Activated T-helper 1 cell treated with anti-CD3 and anti-CD28 coated beads, Interleukin-12 subunit alpha, Interleukin-12 subunit beta, Interleukin-2, Interleukin-4 antibody, amounts not matched to agents 30 ng/mL and 10 ng/mL and 1 ng/mL, durations not matched to agents 14 hours and 24 hours and 36 hours (primary cell): Measurements from ENCODE around the gene NPPA. TPM values are rescaled to one million over a fixed set of nuclear protein-coding genes. Genes with fewer than 3 reads are reported as not detected.

ENCODE experiments used
- DNase-seq: peaks from one replicate; pipeline ENCODE4 v3.0.0; 2021; ENCODE audit warnings: low spot score
- H3K27ac Mint-ChIP-seq: one replicate; pipeline ENCODE4 v1.8.0; 2021; ENCODE audit warnings: mild to moderate bottlenecking, mixed read lengths
- H3K27me3 Mint-ChIP-seq: one replicate; pipeline ENCODE4 v1.8.0; 2022; ENCODE audit warnings: mild to moderate bottlenecking, moderate library complexity, mixed read lengths; ENCODE audit not compliant: insufficient read depth
- H3K36me3 Mint-ChIP-seq: one replicate; pipeline ENCODE4 v1.8.0; 2021; ENCODE audit warnings: low read depth, mixed read lengths
- H3K4me1 Mint-ChIP-seq: one replicate; pipeline ENCODE4 v1.8.0; 2021; ENCODE audit warnings: low read depth, mixed read lengths
- H3K4me3 Mint-ChIP-seq: one replicate; pipeline ENCODE4 v1.8.0; 2021; ENCODE audit warnings: mild to moderate bottlenecking, moderate library complexity, mixed read lengths
- H3K9me3 Mint-ChIP-seq: one replicate; pipeline ENCODE4 v1.8.0; 2021; ENCODE audit warnings: mixed read lengths
- intact Hi-C: fragments of 100-400 bp; cut with micrococcal nuclease; formaldehyde crosslinking; loops from one replicate; pipeline ENCODE4 v1.15.1; 2024
- total RNA-seq: library from RNA; stranded (reverse); gene quantifications from 2 replicates; pipeline ENCODE4 v1.2.3, GENCODE V29; 2022

The NPPA gene
- total RNA-seq, 1 donor from 2014 or later = not detected

GRCh38 chr1:11833900-11834299, 13.7 kb downstream of the NPPA start:
- Mint-ChIP-seq H3K27ac (no peak overlapping the region), H3K27me3 (no peaks in the 10 kb centered on the region), H3K4me3 (no peak overlapping the region), H3K9me3 (no peaks in the 10 kb centered on the region), H3K36me3 (peaks cover 20% of the 10 kb centered on the region), H3K4me1 (no peaks in the 10 kb centered on the region)
- no peak for DNase-seq
- intact Hi-C loops = no loop called here

GRCh38 chr1:11833497-11833896, 14.1 kb downstream of the NPPA start:
- DNase-seq = no peak
- Mint-ChIP-seq H3K4me3 (no peak overlapping the region), H3K27me3 (no peaks in the 10 kb centered on the region), H3K27ac (no peak overlapping the region), H3K4me1 (no peaks in the 10 kb centered on the region), H3K9me3 (no peaks in the 10 kb centered on the region), H3K36me3 (peaks cover 17% of the 10 kb centered on the region)
- intact Hi-C loops = no loop called here

- Mint-ChIP-seq H3K27ac (no peak overlapping the region), H3K36me3 (peaks cover 13% of the 10 kb centered on the region), H3K27me3 (no peaks in the 10 kb centered on the region), H3K4me3 (no peak overlapping the region), H3K4me1 (no peaks in the 10 kb centered on the region), H3K9me3 (no peaks in the 10 kb centered on the region)
- DNase-seq = no peak
- intact Hi-C loops = no loop called here
Observed at GRCh38 chr1:11831945-11832725, 15.4 kb downstream of the NPPA start.

GRCh38 chr1:11828511-11828910, 19.1 kb downstream of the NPPA start:
- no peaks in the 10 kb centered on the region for H3K9me3 Mint-ChIP-seq
- H3K4me1 Mint-ChIP-seq = no peaks in the 10 kb centered on the region
- no peak overlapping the region for H3K27ac Mint-ChIP-seq
- no peaks in the 10 kb centered on the region for H3K27me3 Mint-ChIP-seq
- H3K36me3 Mint-ChIP-seq = peaks cover 11% of the 10 kb centered on the region
- no peak for DNase-seq
- H3K4me3 Mint-ChIP-seq = no peak overlapping the region
- intact Hi-C loops = no loop called here

GRCh38 chr1:11826946-11827345, 20.6 kb downstream of the NPPA start:
- Mint-ChIP-seq H3K4me1 (no peaks in the 10 kb centered on the region), H3K9me3 (no peaks in the 10 kb centered on the region), H3K36me3 (peaks cover 14% of the 10 kb centered on the region), H3K4me3 (no peak overlapping the region), H3K27ac (no peak overlapping the region), H3K27me3 (no peaks in the 10 kb centered on the region)
- intact Hi-C loops = no loop called here
- no peak for DNase-seq

GRCh38 chr1:11825131-11825530, 22.5 kb downstream of the NPPA start:
- no peak overlapping the region for H3K4me3 Mint-ChIP-seq
- intact Hi-C loops = no loop called here
- H3K4me1 Mint-ChIP-seq = no peaks in the 10 kb centered on the region
- no peaks in the 10 kb centered on the region for H3K9me3 Mint-ChIP-seq
- H3K36me3 Mint-ChIP-seq = peaks cover 19% of the 10 kb centered on the region
- no peaks in the 10 kb centered on the region for H3K27me3 Mint-ChIP-seq
- H3K27ac Mint-ChIP-seq = no peak overlapping the region
- no peak for DNase-seq

- no peaks in the 10 kb centered on the region for H3K9me3 Mint-ChIP-seq
- H3K4me3 Mint-ChIP-seq = no peak overlapping the region
- no peak for DNase-seq
- no peaks in the 10 kb centered on the region for H3K27me3 Mint-ChIP-seq
- peaks cover 26% of the 10 kb centered on the region for H3K36me3 Mint-ChIP-seq
- H3K27ac Mint-ChIP-seq = no peak overlapping the region
- intact Hi-C loops = no loop called here
- H3K4me1 Mint-ChIP-seq = no peaks in the 10 kb centered on the region
Observed at GRCh38 chr1:11823366-11824137, 24.0 kb downstream of the NPPA start.

- Mint-ChIP-seq H3K27me3 (no peaks in the 10 kb centered on the region), H3K9me3 (no peaks in the 10 kb centered on the region), H3K36me3 (peaks cover 26% of the 10 kb centered on the region), H3K4me3 (no peak overlapping the region), H3K27ac (no peak overlapping the region), H3K4me1 (no peaks in the 10 kb centered on the region)
- intact Hi-C loops = no loop called here
- no peak for DNase-seq
Observed at GRCh38 chr1:11822091-11822490, 25.5 kb downstream of the NPPA start.

- H3K9me3 Mint-ChIP-seq = no peaks in the 10 kb centered on the region
- H3K36me3 Mint-ChIP-seq = peaks cover 26% of the 10 kb centered on the region
- intact Hi-C loops = no loop called here
- H3K27ac Mint-ChIP-seq = no peak overlapping the region
- no peaks in the 10 kb centered on the region for H3K27me3 Mint-ChIP-seq
- no peaks in the 10 kb centered on the region for H3K4me1 Mint-ChIP-seq
- no peak overlapping the region for H3K4me3 Mint-ChIP-seq
- DNase-seq = no peak
Observed at GRCh38 chr1:11817192-11817591, 30.4 kb downstream of the NPPA start.

- Mint-ChIP-seq H3K36me3 (peaks cover 28% of the 10 kb centered on the region), H3K4me1 (peaks cover 12% of the 10 kb centered on the region), H3K27ac (no peak overlapping the region), H3K4me3 (no peak overlapping the region), H3K9me3 (no peaks in the 10 kb centered on the region), H3K27me3 (no peaks in the 10 kb centered on the region)
- intact Hi-C loops = no loop called here
- no peak for DNase-seq
Observed at GRCh38 chr1:11813021-11813420, 34.6 kb downstream of the NPPA start.

- Mint-ChIP-seq H3K36me3 (peaks cover 22% of the 10 kb centered on the region), H3K4me1 (peaks cover 62% of the 10 kb centered on the region), H3K27me3 (peaks cover 2% of the 10 kb centered on the region), H3K4me3 (peak overlapping the region; percentile 99), H3K9me3 (no peaks in the 10 kb centered on the region), H3K27ac (no peak overlapping the region)
- DNase-seq = no peak
- intact Hi-C loops = loop anchor here (2.0 to 10.0 kb wide), 6 partner anchors 155 to 810 kb away; partner anchors contain the start of genes DHRS3, FBXO2, FBXO44 and MTOR
Observed at GRCh38 chr1:11807133-11807532, 40.5 kb downstream of the NPPA start.

GRCh38 chr1:11806307-11806936, 41.2 kb downstream of the NPPA start:
- Mint-ChIP-seq H3K36me3 (peaks cover 18% of the 10 kb centered on the region), H3K4me3 (peak overlapping the region; percentile 99), H3K27me3 (peaks cover 2% of the 10 kb centered on the region), H3K4me1 (peaks cover 66% of the 10 kb centered on the region), H3K27ac (peak overlapping the region; percentile 98), H3K9me3 (no peaks in the 10 kb centered on the region)
- DNase-seq = peak; percentile 5
- intact Hi-C loops = loop anchor here (1.0 to 10.0 kb wide), 10 partner anchors 44 to 811 kb away; partner anchors contain the start of genes AGTRAP, C1orf167, DHRS3 and FBXO2
